Liver (tissue), 9 donors: ENCODE data around the gene TAAR2. TPM values are rescaled to one million over a fixed set of nuclear protein-coding genes. Genes with fewer than 3 reads are reported as not detected.

ENCODE experiments used
- DNase-seq: peaks from one replicate; pipeline ENCODE4 v3.0.0-alpha.2; 2017; ENCODE audit warnings: low spot score
- H3K27ac ChIP-seq, 2 donors: one replicate each; pipeline ENCODE4 v1.7.0; 2013; ENCODE audit warnings: inconsistent platforms in 2 of 2, low read length in 2 of 2, control low read depth in 1 of 2, low read depth in 1 of 2, mild to moderate bottlenecking in 1 of 2
- H3K27me3 ChIP-seq, 4 donors: one replicate each; pipeline versions ENCODE4 v1.6.1 to v1.7.0; 2013; ENCODE audit warnings: low read length in 3 of 4, inconsistent platforms in 1 of 4, mild to moderate bottlenecking in 1 of 4, moderate library complexity in 1 of 4; ENCODE audit not compliant: control insufficient read depth in 4 of 4, insufficient read depth in 4 of 4
- H3K36me3 ChIP-seq, 4 donors: one replicate each; pipeline versions ENCODE4 v1.6.1 to v1.7.0; 2013; ENCODE audit warnings: low read length in 3 of 4, mild to moderate bottlenecking in 3 of 4, low read depth in 1 of 4, moderate library complexity in 1 of 4; ENCODE audit not compliant: control insufficient read depth in 4 of 4, insufficient read depth in 3 of 4
- H3K4me1 ChIP-seq, 4 donors: one replicate each; pipeline versions ENCODE4 v1.6.1 to v1.7.0; 2013; ENCODE audit warnings: low read length in 3 of 4, mild to moderate bottlenecking in 3 of 4, moderate library complexity in 1 of 4; ENCODE audit not compliant: control insufficient read depth in 4 of 4, insufficient read depth in 4 of 4
- H3K4me3 ChIP-seq, 3 donors: one replicate each; pipeline versions ENCODE4 v1.6.1 to v1.7.0; 2013; ENCODE audit warnings: low read length in 3 of 3, control low read depth in 1 of 3, low read depth in 1 of 3, mild to moderate bottlenecking in 1 of 3
- H3K9ac ChIP-seq, 2 donors: one replicate each; pipeline ENCODE4 v1.7.0; 2013; ENCODE audit warnings: low read length in 2 of 2, mild to moderate bottlenecking in 2 of 2, moderate library complexity in 2 of 2, control low read depth in 1 of 2, low read depth in 1 of 2
- H3K9me3 ChIP-seq, 4 donors: one replicate each; pipeline versions ENCODE4 v1.6.1 to v1.7.0; 2013; ENCODE audit warnings: low read length in 3 of 4; ENCODE audit not compliant: control insufficient read depth in 4 of 4
- ATF3 ChIP-seq: IDR thresholded peaks from 2 replicates; pipeline ENCODE4 v1.6.1; 2016; ENCODE audit warnings: antibody characterized with exemption
- CTCF ChIP-seq: fragments of 150-350 bp; IDR thresholded peaks from 2 replicates; pipeline ENCODE4 v1.5.1; 2017; ENCODE audit warnings: improper control_type of control experiment, low read depth, low read length; ENCODE audit not compliant: missing input control
- EGR1 ChIP-seq, 2 donors: IDR thresholded peaks; 2 replicates each; pipeline ENCODE4 v1.6.1; 2016 to 2018; ENCODE audit warnings: antibody characterized with exemption in 2 of 2, low read depth in 2 of 2
- FOXA1 ChIP-seq: IDR thresholded peaks from 2 replicates; pipeline ENCODE4 v1.6.1; 2016; ENCODE audit warnings: antibody characterized with exemption
- FOXA2 ChIP-seq: IDR thresholded peaks from 2 replicates; pipeline ENCODE4 v1.6.1; 2016; ENCODE audit warnings: antibody characterized with exemption
- HNF4A ChIP-seq, 2 donors: conservative IDR thresholded peaks; 2 replicates each; pipeline ENCODE4 v1.6.1; 2016; ENCODE audit warnings: antibody characterized with exemption in 2 of 2, mild to moderate bottlenecking in 2 of 2
- JUND ChIP-seq, 2 donors: IDR thresholded peaks; 2 replicates each; pipeline ENCODE4 v1.6.1; 2016; ENCODE audit warnings: antibody characterized with exemption in 2 of 2
- NR2F2 ChIP-seq: IDR thresholded peaks from 2 replicates; pipeline ENCODE4 v1.6.1; 2016; ENCODE audit warnings: antibody characterized with exemption
- REST ChIP-seq: IDR thresholded peaks from 2 replicates; pipeline ENCODE4 v1.6.1; 2016; ENCODE audit warnings: antibody characterized with exemption, mild to moderate bottlenecking
- RXRA ChIP-seq, 2 donors: IDR thresholded peaks; 2 replicates each; pipeline ENCODE4 v1.6.1; 2017 to 2018; ENCODE audit warnings: antibody characterized with exemption in 2 of 2, mild to moderate bottlenecking in 1 of 2
- SP1 ChIP-seq: IDR thresholded peaks from 2 replicates; pipeline ENCODE4 v1.6.1; 2018; ENCODE audit warnings: antibody characterized with exemption, mild to moderate bottlenecking
- TAF1 ChIP-seq: conservative IDR thresholded peaks from 2 replicates; pipeline ENCODE4 v1.6.1; 2016; ENCODE audit warnings: antibody characterized with exemption, mild to moderate bottlenecking
- YY1 ChIP-seq: IDR thresholded peaks from 2 replicates; pipeline ENCODE4 v1.6.1; 2016; ENCODE audit warnings: antibody characterized with exemption, mild to moderate bottlenecking
- ZBTB33 ChIP-seq: IDR thresholded peaks from 2 replicates; pipeline ENCODE4 v1.6.1; 2016; ENCODE audit warnings: antibody characterized with exemption
- WGBS: extraction: QIAGEN DNeasy Blood & Tissue Kit; methylation state at CpG from one replicate; pipeline ENCODE4 v1.1.7; 2013; 5-methylcytosine and 5-hydroxymethylcytosine counted together
- polyA plus RNA-seq, 2 donors: library from polyadenylated mRNA; stranded (reverse) in 1 of 2; unstranded in 1 of 2; fragments of 200-250 nt in 1 of 2; fragments of >200 nt in 1 of 2; fragmentation: Nextera tagmentation in 1 of 2; extraction: Ambion mirVana in 1 of 2; gene quantifications; one replicate each; pipeline versions ENCODE4 v1.2.1 to v1.2.3, GENCODE V29; 2013 to 2015
- total RNA-seq, 2 donors: library from RNA; depleted of rRNA; stranded (reverse); fragments of >200 nt; gene quantifications; one replicate each; pipeline ENCODE4 v1.2.3, GENCODE V29; 2014
- TF ChIP-seq, protein P1 (sequence below): IDR thresholded peaks from 2 replicates; pipeline ENCODE4 v1.6.1; 2016; ENCODE audit warnings: antibody characterized with exemption
- donor health status: healthy.
- donor health status: healthy.
- donor health status: healthy.
- donor health status: healthy.
- donor health status: healthy.

Gene TAAR2
- total and polyA plus RNA-seq, 4 donors = not detected

GRCh38 chr6:132611616-132612015 lies 12.5 kb downstream of the TAAR2 start:
- Histone ChIP-seq H3K9ac (no peak overlapping the region), H3K27me3 (no peaks in the 10 kb centered on the region), H3K4me1 (peaks cover 4 to 17% (median 6%) of the 10 kb centered on the region in 4 donors), H3K4me3 (no peak overlapping the region), H3K27ac (no peak overlapping the region), H3K36me3 (no peaks in the 10 kb centered on the region), H3K9me3 (no peaks in the 10 kb centered on the region)
- no peak for DNase-seq
- WGBS = 93% methylated on average over 2 of the region's 2 CpGs
- TF ChIP-seq RXRA (IDR thresholded peaks at IDR 0.05) (no peak), CTCF (no peak)

DNA sequence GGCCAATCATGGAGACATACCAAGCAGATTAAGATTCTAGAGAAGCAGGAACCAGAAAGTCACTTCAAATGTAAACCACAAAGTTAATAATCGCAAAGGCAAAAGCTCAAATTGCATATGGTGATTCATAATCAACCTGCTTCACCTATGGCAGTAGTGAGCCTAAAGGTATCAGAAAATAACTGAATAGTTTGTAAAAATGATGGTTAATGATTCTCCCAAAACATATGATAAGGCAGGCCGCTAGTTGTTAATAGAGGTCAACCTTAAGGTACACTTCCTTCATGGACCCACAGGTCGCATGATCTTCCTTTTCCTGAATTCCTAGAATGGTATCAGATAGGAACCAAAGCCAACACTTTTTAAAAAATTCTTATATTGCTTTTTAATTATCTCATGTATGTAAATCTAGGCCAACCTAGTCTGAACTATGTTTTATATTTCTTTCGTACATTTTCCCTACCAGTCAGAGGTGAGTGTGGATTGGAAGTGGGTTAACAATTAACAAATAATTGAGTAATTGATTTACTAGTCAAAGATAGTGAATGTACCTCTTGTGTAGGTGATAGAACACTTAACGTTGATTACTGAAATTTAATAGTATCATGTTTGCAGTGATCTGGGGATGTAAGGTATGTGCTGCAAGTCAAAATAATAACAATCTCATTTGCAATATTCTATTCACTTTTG lies 16.4 kb downstream of the TAAR2 start:
- H3K9ac ChIP-seq = no peak overlapping the region
- 45% methylated on average over 5 of the region's 5 CpGs for WGBS
- no peak overlapping the region for H3K4me3 ChIP-seq
- no peak for DNase-seq
- H3K27ac ChIP-seq = no peak overlapping the region
- H3K9me3 ChIP-seq = no peaks in the 10 kb centered on the region
- peaks cover 3 to 9% (median 5%) of the 10 kb centered on the region in 4 donors for H3K4me1 ChIP-seq
- no peak for TF ChIP-seq YY1
- TF ChIP-seq, protein P1, sequence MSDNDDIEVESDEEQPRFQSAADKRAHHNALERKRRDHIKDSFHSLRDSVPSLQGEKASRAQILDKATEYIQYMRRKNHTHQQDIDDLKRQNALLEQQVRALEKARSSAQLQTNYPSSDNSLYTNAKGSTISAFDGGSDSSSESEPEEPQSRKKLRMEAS = peak; percentile 9
- TF ChIP-seq ZBTB33 = peak; percentile 41
- no peak for TF ChIP-seq TAF1
- TF ChIP-seq SP1 = peak; percentile 77
- TF ChIP-seq JUND (IDR thresholded peaks at IDR 0.05) = peak in 1 of 2 donors; percentile 32
- peak; percentile 37 to 52 for TF ChIP-seq RXRA (IDR thresholded peaks at IDR 0.05)
- TF ChIP-seq ATF3 = no peak
- TF ChIP-seq NR2F2 = peak; percentile 36
- no peak for TF ChIP-seq EGR1 (IDR thresholded peaks at IDR 0.05; ENCODE audit: low read depth in 2 of 2)
- no peak for TF ChIP-seq FOXA2
- TF ChIP-seq HNF4A (conservative IDR thresholded peaks at IDR 0.05) = peak; percentile 25 to 51
- TF ChIP-seq FOXA1 = no peak
- peak; percentile 40 for TF ChIP-seq REST
- no peaks in the 10 kb centered on the region for H3K36me3 ChIP-seq
- no peaks in the 10 kb centered on the region for H3K27me3 ChIP-seq
